Kidney epithelial cell (primary cell): ENCODE measurements around the gene PRR22. TPM values are rescaled to one million over a fixed set of nuclear protein-coding genes. Genes with fewer than 3 reads are reported as not detected.
"Not testable (repeated sequence)": the region's sequence is repeated elsewhere in the genome, so short reads cannot be mapped to it uniquely, and the experiment has no call there.

Experiments used
- DNase-seq: peaks from one replicate; pipeline ENCODE4 v3.0.0-alpha.2; 2010; ENCODE audit warnings: low read depth
- H3K27me3 ChIP-seq: 2 replicates; pipeline ENCODE4 v1.6.0; 2011; ENCODE audit warnings: low read length; ENCODE audit not compliant: control insufficient read depth, insufficient read depth
- H3K36me3 ChIP-seq: 2 replicates; pipeline ENCODE4 v1.5.1; 2011; ENCODE audit warnings: low read length; ENCODE audit not compliant: control insufficient read depth, insufficient read depth
- H3K4me3 ChIP-seq: 2 replicates; pipeline ENCODE4 v1.5.1; 2011; ENCODE audit warnings: low read depth, mild to moderate bottlenecking, control low read depth, low read length
- CTCF ChIP-seq: IDR thresholded peaks from 2 replicates; pipeline ENCODE4 v1.5.1; 2011; ENCODE audit warnings: mild to moderate bottlenecking, moderate library complexity, low read length, control low read depth, inconsistent platforms; ENCODE audit not compliant: insufficient read depth, poor library complexity, severe bottlenecking
- total RNA-seq: library from RNA; depleted of rRNA; stranded (reverse); fragments of >200 nt; gene quantifications from 2 replicates; pipeline ENCODE4 v1.2.3, GENCODE V29; 2015

PRR22 gene
- total RNA-seq, 1 donor from 2014 or later, result 2.2 TPM

DNA sequence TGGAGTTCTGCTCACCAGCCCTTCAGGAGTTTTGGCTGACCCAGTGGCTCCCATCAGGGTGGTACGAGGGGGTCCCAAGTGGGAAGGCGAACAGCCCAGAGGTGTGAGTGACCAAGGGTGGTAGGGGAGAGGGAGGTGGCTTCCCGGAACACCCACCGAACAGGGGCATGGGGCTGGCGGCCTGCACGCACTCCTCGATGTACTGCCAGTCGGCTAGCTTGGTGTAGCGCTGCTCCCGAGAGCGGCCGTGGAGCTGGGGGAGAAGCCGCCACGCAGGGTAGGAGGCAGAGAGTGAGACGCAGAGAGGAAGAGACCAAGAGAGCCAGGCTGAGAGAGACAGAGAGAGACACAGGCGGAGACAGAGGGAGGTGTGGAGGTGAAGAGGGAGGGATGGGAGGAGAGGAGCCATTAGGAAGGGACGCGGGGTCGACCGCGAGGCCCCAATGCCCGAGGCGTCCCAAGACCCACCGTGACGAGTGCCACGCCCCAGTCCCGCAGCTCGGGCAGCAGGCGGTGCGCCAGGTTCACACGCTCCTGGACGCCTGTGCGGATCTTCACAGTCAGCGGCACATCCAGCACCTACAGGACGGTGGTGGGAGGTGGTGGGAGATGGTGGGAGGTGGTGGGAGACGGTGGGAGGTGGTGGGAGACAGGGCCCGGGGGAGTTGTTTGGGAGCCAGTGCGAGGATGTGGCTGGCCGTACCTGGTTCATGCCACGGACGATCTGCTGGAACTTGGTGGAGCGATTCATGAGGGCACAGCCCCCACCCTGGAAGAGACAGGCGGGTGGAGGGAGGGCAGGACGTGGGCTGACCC lies 2.3 kb upstream of the PRR22 start:
- H3K4me3 ChIP-seq, result no peak overlapping the region
- TF ChIP-seq CTCF, result no peak
- H3K27me3 ChIP-seq, result no peaks in the 10 kb centered on the region
- DNase-seq, result no peak
- peaks cover 3% of the 10 kb centered on the region for H3K36me3 ChIP-seq

DNA sequence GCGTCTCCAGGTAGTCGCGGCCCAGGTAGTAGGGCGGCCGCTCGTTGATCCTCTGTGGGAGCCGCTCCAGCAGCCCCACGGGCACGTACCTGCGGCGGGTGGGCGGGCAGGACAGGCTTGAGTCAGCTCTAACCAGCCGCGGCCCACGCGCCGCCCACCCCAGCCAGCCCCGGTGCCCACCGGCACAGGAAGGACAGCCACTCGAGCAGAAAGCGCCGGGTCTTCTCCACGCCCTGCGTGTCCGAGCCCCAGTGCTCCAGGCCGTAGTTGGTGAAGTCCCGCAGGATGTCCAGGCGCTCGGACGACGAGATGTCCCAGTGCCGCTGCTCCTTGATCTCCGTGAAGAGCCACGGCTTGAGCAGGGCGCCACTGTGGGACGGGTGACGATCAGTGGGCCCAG lies 877 bp upstream of the PRR22 start:
- Histone ChIP-seq H3K36me3 (peaks cover 3% of the 10 kb centered on the region), H3K4me3 (no peak overlapping the region), H3K27me3 (no peaks in the 10 kb centered on the region)
- DNase-seq, result no peak
- TF ChIP-seq CTCF, result no peak

- no peak for DNase-seq
- H3K36me3 ChIP-seq, result peaks cover 3% of the 10 kb centered on the region
- no peaks in the 10 kb centered on the region for H3K27me3 ChIP-seq
- no peak for TF ChIP-seq CTCF
- no peak overlapping the region for H3K4me3 ChIP-seq
Measured at GRCh38 chr19:5782945-5783919, 1.3 kb downstream of the PRR22 start.

DNA sequence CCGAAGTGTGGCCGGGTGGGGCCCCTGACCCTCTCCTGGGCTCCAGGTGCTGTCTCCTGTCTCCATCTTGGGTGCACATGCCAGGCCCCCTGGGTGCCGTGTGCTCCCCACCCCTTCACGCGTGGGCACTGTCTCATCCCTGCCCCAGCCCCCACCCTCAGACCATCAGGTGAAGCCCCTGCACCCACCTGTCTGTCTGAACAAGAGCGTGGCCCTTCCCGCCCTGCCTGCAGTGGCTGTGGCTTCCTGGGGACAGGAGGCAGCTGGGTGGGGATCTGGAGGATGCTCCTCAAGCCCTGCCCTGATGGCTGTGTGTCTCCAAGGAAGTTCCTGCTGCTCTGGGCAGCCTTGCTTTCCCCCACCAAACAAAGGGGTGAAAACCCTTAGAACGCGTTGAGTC lies 2.2 kb downstream of the PRR22 start:
- no peaks in the 10 kb centered on the region for H3K27me3 ChIP-seq
- H3K4me3 ChIP-seq, result no peak overlapping the region
- no peak for DNase-seq

DNA sequence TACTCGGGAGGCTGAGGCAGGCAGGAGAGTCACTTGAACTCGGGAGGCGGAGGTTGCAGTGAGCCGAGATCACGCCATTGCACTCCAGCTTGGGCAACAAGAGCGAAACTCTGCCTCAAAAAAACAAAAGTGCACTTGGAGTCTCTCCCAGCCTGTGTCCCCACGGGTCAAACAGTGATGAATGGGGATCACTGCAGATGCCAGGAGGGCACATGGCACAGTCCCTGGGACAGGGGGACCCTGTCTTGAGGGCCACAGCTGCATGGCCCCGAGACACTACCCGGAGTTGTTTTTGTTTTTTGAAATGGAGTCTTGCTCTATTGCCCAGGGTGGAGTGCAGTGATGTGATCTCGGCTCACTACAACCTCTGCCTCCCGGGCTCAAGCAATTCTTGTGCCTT lies 3.6 kb downstream of the PRR22 start:
- not testable (repeated sequence) for H3K36me3 ChIP-seq, H3K27me3 ChIP-seq, DNase-seq, H3K4me3 ChIP-seq

More for the DNA sequence above, 2.2 kb downstream of the PRR22 start:
- TF ChIP-seq CTCF, result no peak
- peaks cover 2% of the 10 kb centered on the region for H3K36me3 ChIP-seq

DNA sequence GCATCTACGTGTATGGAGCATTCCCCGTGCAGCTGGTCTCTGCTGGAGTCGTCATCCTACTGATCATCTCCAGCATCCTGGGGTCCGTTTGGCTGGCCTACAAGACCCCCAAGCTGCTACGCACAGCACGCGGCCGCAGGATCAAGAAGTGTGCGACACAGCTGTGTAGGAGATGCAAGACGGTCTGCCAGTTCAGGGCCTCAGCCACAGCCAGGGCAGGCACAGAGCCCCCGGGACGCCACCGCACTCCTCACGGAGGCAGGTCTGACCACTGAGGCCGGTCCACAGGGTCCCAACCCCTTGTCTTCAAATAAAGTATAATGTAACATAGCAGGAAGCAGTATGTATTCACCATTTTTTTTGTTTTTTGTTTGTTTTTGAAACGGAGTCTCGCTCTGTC lies 6.1 kb downstream of the PRR22 start:
- peaks cover 8% of the 10 kb centered on the region for H3K27me3 ChIP-seq
- H3K36me3 ChIP-seq, result no peaks in the 10 kb centered on the region
- no peak for TF ChIP-seq CTCF
- no peak for DNase-seq
- H3K4me3 ChIP-seq, result no peak overlapping the region
